AG10803 (cell line): ENCODE results near the gene KNDC1.
A peak's percentile ranks its signal among the peaks of the same experiment; 100 is the strongest.

Source experiments
- DNase-seq: peaks from one replicate; pipeline ENCODE4 v3.0.0; 2010; ENCODE audit warnings: low read depth
- H3K4me3 ChIP-seq: 2 replicates; pipeline ENCODE4 v1.5.1; 2011; ENCODE audit warnings: mild to moderate bottlenecking, low read length, control low read depth
- CTCF ChIP-seq: conservative IDR thresholded peaks from 2 replicates; pipeline ENCODE4 v1.5.1; 2011; ENCODE audit warnings: mild to moderate bottlenecking, low read length, control low read depth, inconsistent platforms

KNDC1 gene

GRCh38 chr10:133241501-133242205, 81.6 kb downstream of the KNDC1 start:
- no peak for DNase-seq
- no peak for TF ChIP-seq CTCF
- no peak overlapping the region for H3K4me3 ChIP-seq

- H3K4me3 ChIP-seq: no peak overlapping the region
- DNase-seq: peak; percentile 24
- TF ChIP-seq CTCF: no peak
Measured at GRCh38 chr10:133242611-133243356, 82.8 kb downstream of the KNDC1 start.

- no peak for TF ChIP-seq CTCF
- no peak for DNase-seq
- no peak overlapping the region for H3K4me3 ChIP-seq
Measured at GRCh38 chr10:133243593-133243992, 83.6 kb downstream of the KNDC1 start.

- no peak for DNase-seq
- TF ChIP-seq CTCF: no peak
- H3K4me3 ChIP-seq: no peak overlapping the region
Measured at GRCh38 chr10:133245439-133246235, 85.6 kb downstream of the KNDC1 start.

GRCh38 chr10:133246236-133246626, 86.2 kb downstream of the KNDC1 start:
- TF ChIP-seq CTCF: no peak
- H3K4me3 ChIP-seq: no peak overlapping the region
- DNase-seq: no peak

GRCh38 chr10:133247681-133248333, 87.8 kb downstream of the KNDC1 start:
- TF ChIP-seq CTCF: no peak
- no peak for DNase-seq
- H3K4me3 ChIP-seq: no peak overlapping the region
